ENCODE measurements around the gene DPCD. TPM values are rescaled to one million over a fixed set of nuclear protein-coding genes. Genes with fewer than 3 reads are reported as not detected.

Gene DPCD
- total and polyA plus RNA-seq, 10 of the 15 experiments (the other 5 are each of a cell fraction or from before 2014, with no cell fraction given), result 9.7 to 50.9 (median 26.3) TPM

GRCh38 chr10:101650863-101651262 is 62.7 kb downstream of the DPCD start:
- H2AFZ ChIP-seq (ENCODE audit: control insufficient read depth, low read depth, low read length), result no peak overlapping the region
- no peaks in the 10 kb centered on the region for H3K27me3 ChIP-seq (replicated peaks in 1 of 2; ENCODE audit: control insufficient read depth in 2 of 2, insufficient read depth in 2 of 2, low read length in 1 of 2)
- DNase-seq (ENCODE audit: low read depth, low spot score) (no peak), FAIRE-seq (no peak), ATAC-seq (no peak)
- RAD21 ChIA-PET (ENCODE audit: unreplicated experiment), result interaction anchor here (1.0 kb wide), 1 partner anchor 49 kb away, joined by 3 read pairs; no protein-coding TSS in a partner anchor
- H3K4me2 ChIP-seq (ENCODE audit: control insufficient read depth, insufficient read depth), result no peak overlapping the region
- CTCF ChIA-PET, result no interaction called here
- no peak overlapping the region for H3K9ac ChIP-seq (ENCODE audit: control insufficient read depth, insufficient read depth, low read length)
- WGBS (ENCODE audit: insufficient coverage, insufficient replicate concordance, low lambda C conversion rate, missing lambda C conversion rate), result over 99% methylated on average over 15 of the region's 15 CpGs
- no peak overlapping the region for H3K27ac ChIP-seq (ENCODE audit: control insufficient read depth, insufficient read depth)
- H4K20me1 ChIP-seq (ENCODE audit: control insufficient read depth, insufficient read depth), result no peaks in the 10 kb centered on the region
- H3K36me3 ChIP-seq (ENCODE audit: control insufficient read depth in 2 of 2, insufficient read depth in 2 of 2, low read length in 1 of 2), result peaks cover 3 to 7% of the 10 kb centered on the region in 2 experiments; a peak in 3 of 4 replicates
- SMC1A ChIA-PET (ENCODE audit: uncharacterized antibody, unreplicated experiment), result no interaction called here
- in situ Hi-C loops (cut with MboI) (no loop called here), intact Hi-C loops (cut with micrococcal nuclease; ENCODE audit: unreplicated experiment) (no loop called here)
- POLR2A ChIA-PET, result interaction anchor here (0.6 kb wide), 1 partner anchor 1177 kb away, joined by 6 read pairs; no protein-coding TSS in a partner anchor
- TF ChIP-seq SIX5 (IDR thresholded peaks at IDR 0.05; ENCODE audit: low read depth, low read length, severe bottlenecking) (no peak), ZBTB11 (CRISPR knock-in tag; IDR thresholded peaks at IDR 0.05) (no peak), STAT3 (IDR thresholded peaks at IDR 0.05; ENCODE audit: low read depth, low read length) (no peak), SMAD5 (IDR thresholded peaks at IDR 0.05; ENCODE audit: low read depth) (no peak), RCOR1 (conservative IDR thresholded peaks at IDR 0.05; ENCODE audit: low read depth, low read length) (no peak), E2F4 (IDR thresholded peaks at IDR 0.05; ENCODE audit: low read depth, low read length) (no peak), MEF2B (IDR thresholded peaks at IDR 0.05; ENCODE audit: partially characterized antibody, poor library complexity, severe bottlenecking) (no peak), SREBF2 (IDR thresholded peaks at IDR 0.05; ENCODE audit: low read length) (no peak), IRF3 (IDR thresholded peaks at IDR 0.05) (no peak), PML (IDR thresholded peaks at IDR 0.05; ENCODE audit: low read length) (no peak)
- H3K4me3 ChIP-seq, result no peak overlapping the region
- BruUV-seq (replicated peaks), result no TSS peak
- no peaks in the 10 kb centered on the region for H3K4me1 ChIP-seq (ENCODE audit: control insufficient read depth, insufficient read depth, low read length)
- no peaks in the 10 kb centered on the region for H3K9me3 ChIP-seq (replicated peaks; ENCODE audit: control insufficient read depth, insufficient read depth, low read length)
- no peaks in the 10 kb centered on the region for H3K79me2 ChIP-seq (ENCODE audit: control insufficient read depth, insufficient read depth, low read length)

All from GM12878 (cell line).